ENCODE data around the gene ASPDH.

DNA sequence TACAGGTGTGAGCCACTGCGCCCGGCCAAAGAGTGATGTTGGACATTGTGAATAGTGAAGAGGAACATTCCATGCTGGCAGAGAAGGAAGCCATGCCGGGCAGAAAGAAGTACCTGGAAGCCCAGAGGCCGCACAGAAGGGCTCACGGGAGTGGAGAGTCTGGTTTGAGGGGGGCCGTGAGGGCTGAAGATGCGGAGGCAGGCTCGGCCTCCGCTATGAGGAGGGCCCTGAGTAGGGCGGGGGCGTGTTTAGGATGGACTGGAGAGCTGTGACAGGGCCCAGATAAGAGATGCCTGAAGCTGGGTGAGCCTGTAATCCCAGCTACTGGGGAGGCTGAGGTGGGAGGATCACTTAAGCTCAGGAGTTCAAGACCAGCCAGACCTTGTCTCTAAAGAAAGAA, 4.3 kb downstream of the ASPDH start:
- TF ChIP-seq, protein P1, sequence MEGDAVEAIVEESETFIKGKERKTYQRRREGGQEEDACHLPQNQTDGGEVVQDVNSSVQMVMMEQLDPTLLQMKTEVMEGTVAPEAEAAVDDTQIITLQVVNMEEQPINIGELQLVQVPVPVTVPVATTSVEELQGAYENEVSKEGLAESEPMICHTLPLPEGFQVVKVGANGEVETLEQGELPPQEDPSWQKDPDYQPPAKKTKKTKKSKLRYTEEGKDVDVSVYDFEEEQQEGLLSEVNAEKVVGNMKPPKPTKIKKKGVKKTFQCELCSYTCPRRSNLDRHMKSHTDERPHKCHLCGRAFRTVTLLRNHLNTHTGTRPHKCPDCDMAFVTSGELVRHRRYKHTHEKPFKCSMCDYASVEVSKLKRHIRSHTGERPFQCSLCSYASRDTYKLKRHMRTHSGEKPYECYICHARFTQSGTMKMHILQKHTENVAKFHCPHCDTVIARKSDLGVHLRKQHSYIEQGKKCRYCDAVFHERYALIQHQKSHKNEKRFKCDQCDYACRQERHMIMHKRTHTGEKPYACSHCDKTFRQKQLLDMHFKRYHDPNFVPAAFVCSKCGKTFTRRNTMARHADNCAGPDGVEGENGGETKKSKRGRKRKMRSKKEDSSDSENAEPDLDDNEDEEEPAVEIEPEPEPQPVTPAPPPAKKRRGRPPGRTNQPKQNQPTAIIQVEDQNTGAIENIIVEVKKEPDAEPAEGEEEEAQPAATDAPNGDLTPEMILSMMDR (IDR thresholded peaks at IDR 0.05; ENCODE audit: insufficient read depth, low read depth, low read length): no peak
- TF ChIP-seq EZH2 (IDR thresholded peaks at IDR 0.05; ENCODE audit: insufficient read depth, low read length): no peak

All from astrocyte (in vitro differentiated cells and primary cell).